GM19328 (cell line): ENCODE results near the gene TNFAIP2.

Experiments used
- ATAC-seq: cut with Tn5 transposase; IDR thresholded peaks from one replicate; pipeline ENCODE4 v1.9.1; 2021; ENCODE audit warnings: mild to moderate bottlenecking, moderate library complexity; ENCODE audit not compliant: unreplicated experiment

TNFAIP2 gene

DNA sequence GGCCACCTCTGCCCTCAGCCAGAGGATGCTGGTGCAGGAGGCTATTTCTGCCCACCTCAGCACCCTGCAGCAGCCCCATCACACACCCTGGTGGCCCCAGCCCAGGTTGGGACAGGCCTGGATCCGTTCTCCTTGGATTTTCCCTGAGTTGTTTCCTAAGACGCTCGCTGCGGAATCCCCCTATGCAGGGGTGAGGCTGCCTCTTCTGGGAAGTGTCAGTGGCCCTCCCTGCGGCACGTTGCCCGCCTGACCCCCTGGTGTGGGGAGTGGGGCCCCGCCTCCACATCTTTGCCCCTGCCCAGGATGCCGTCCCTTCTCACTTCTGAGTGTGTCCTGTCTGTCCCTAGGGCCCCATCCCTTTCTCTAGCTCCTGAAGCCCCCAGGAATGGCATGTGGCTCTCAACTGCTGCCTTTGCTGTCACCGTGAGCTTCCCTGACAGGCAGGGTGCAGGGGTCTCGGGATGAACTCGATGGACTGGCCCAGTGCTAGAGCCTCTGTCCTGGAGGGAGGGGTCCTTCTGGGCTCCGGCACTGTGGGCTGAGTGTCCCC is 29.3 kb upstream of the TNFAIP2 start:
- ATAC-seq: no peak

DNA sequence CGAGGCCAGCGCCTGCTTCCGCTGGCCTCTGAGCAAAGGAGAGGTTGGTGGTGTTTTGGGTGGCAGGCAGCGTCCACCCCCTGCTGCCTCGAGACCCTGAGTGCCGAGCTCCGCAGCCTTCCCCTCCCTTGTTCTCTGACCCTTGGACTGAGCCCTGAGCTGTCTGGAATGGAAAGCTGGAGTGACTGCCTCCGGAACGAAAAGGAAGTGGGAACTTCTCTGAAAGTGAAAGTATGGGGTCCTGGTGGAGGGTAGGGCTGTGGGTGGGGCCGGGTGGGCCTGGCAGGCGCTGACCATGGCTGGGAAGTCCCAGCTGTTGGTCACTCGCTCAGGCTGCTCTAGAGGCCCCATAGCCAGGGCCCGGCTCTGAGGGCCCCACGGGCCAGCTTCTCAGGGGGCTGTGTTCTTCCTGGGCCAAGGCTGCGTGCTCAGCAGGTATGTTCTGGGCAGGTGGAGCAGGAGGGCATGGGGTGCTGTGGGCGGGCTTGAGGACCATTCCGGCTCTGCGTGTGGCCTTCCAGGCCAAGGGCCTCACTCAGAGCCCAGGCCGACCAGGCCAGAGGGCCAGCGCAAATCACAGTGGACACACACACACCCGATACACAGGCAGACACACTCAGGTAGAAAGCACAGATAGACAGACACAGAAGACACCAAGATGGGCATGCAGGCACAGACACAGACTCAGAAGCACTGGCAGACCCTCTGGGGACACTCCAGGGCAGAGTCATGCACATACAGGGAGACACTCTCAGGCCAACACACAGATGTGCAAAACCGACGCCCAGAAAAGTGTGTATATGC is 28.7 kb upstream of the TNFAIP2 start, which contains the start of gene EXOC3L4:
EXOC3L4 (plus strand) TSS at position 320 of the 804 bp plus-strand sequence. CDS start 5,495 bp downstream, outside the sequence.
- no peak for ATAC-seq

DNA sequence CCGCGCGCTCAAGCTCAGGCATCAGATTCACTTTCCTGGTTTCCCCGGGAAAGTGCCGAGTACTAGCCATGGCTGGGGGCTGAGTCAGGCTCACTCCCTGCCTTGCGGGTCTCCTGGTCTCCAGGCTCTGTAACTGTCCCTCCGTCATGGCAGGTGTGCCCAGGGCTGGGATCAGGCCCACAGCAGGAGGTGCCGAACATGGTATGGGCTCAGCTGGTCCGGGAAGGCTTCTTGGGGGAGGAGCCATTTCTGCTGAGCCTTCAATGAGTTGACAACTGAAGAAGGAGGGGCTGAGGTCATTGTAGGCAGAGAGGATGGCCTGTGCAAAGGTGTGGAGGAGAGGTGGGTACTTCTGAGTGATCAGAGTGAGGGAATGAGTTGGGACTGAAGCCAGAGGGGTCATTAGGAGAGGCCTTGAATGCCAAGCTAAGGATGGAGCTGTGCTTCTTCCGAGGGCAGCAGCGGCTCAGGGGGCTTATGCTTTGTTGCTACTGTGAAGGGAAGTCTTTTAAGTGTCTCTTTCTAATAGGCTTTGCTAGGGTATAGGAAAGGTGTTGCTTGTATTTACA is 28.0 kb upstream of the TNFAIP2 start:
- ATAC-seq: no peak

DNA sequence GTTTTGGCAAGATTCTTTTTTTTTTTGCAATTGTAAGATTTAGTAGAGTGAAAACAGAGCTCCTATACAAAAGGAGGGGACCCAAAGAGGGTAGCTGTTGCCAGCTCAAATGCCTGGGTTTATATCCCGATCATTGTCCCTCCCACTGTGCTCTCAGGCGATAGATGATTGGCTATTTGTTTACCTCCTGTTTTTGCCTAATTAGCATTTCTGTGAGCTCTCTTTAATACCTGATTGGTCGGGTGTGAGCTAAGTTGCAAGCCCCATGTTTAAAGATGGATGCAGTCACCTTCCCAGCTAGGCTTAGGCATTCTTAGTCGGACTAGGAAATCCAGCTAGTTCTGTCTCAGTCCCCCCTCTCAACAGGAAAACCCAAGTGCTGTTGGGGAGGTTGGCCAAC is 26.9 kb upstream of the TNFAIP2 start:
- no peak for ATAC-seq

DNA sequence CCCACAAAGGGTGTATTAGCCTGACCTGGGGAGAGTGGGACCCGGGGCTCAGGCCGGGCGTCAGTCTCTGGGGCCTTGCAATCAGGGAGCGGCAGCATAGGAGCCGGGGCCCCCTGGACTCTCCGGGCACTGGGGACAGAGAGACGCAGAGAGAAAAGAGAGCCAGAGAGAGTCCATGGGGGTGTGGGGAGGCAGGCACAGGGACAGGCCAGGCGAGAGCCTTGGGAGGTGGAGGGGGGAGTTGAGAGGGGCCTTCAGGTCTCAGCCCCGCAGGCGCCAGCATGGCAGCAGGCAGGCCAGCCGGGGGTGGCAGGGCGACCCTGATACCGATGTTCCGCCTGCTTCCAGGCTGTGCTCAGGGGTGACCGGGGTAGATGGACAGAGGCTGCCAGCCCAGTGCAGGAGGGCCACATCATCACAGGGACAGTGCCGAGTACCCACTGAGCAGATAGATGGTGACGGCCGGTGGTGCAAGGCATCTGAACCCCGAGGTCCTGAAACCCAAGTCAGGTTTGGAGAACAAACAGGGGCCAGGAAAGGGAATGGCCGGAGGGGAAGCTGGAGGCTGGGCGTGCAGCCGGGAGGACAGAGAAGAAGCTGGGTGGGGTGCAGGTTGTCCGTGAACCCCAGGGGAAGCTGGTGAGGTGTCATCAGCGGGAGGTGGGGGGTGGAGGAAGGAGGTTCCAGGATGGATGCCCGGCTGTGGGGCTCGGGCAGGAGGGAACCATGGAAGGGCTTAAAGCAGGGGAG is 25.8 kb upstream of the TNFAIP2 start:
- ATAC-seq: no peak

DNA sequence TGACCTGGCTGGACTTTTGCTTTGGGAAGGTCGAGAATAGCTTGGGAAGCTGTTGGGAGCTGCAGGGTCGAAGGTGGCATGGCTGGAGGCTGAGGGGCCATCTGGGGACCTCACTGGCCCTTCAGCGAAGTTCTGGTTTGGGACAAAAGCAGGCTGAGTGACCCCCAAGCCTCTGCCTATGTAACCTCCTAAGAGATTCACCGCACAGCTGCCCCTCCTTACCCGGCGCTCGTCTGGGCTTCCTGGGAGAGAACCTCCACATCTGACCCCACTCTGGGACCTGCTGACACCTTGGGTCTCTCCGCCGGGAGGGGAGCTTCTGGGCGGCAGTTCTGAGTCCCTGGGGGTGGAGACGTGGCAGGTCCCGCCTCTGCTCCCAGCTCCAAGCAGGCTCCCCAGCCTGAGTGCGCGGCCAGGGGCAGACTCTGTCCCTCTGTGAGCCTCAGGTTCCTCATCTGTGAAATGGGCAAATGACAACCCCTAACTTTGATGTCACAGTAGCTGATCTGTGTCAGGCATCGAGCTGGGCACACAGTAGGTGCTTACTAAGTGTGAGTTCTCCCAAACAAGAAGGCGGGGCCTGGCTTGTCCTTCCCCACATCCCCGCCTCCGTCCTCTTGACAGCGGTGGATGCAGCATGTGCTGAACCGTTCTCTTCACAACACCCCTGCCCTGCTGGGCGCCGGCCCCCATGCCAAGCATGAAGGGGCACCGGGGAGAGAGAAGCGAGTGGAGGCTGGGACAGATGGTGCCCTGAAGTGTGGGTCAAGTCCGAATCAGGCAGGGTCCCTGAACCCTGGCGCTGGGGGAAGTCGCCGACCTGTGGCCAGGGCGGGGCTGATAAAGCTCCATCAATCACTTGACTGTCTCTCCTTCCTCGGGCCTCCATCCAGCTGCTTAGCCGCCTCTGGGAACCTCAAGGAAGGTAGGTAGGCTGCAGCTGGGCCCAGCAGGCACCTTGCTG is 25.0 kb upstream of the TNFAIP2 start:
- ATAC-seq: no peak

DNA sequence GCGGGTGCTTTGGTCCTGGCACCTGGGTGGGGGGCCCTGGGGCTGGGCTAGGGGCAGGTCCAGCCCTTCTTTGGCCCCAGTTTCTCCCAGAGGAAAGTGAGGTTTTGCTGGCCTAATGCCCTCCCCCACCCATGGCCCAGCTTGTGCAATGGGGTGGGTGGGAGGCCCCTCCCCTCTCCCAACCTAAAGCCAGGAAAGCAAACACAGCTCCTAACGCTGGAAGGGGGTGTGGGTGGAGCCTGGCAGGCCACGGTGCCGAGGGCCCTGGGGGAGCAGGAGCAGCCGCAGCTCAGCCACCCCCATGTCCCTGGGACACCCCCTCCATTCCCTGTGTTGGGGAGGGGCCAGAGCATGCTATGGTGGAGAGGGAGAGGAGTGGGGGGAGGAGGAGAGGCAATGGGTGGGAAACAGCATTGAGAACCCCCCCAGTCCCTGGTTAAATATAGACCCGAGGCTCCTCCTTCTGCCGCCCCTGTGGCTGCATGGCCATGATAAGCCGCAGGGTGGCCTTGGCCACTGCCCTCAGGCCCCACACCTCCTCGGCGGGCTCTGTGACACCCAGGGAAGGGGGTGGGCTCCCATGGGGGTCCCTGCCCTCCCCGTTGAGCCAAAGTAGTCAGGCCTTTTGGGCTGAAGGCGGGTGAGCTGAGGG is 24.1 kb upstream of the TNFAIP2 start:
- no peak for ATAC-seq

DNA sequence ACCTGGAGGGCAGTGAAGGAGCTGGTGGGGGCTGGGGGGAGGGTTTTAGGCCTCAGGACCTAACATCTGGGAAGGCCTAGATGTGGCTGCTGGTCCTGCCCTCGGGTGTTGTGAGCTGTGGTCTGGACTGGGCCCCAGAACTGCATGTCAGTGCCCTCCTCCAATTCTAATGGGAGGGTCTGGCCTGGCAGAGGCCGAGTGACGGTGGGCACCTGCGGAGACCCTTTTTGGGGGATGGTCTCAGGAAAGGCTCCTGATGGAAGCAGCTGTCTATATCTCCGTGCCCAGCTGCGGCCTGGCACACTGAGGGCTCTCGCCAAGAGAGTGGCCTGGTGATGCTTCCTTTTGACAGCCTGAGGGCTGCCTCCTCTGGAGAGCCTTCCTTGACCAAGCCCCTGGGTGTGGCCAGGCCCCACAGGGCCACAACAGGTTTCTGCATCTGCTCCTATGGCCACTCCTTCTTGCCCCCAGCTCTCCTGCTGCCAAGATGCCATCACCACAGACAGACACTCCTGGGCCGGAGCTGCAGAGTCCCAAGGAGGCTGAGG is 23.5 kb upstream of the TNFAIP2 start:
- no peak for ATAC-seq

DNA sequence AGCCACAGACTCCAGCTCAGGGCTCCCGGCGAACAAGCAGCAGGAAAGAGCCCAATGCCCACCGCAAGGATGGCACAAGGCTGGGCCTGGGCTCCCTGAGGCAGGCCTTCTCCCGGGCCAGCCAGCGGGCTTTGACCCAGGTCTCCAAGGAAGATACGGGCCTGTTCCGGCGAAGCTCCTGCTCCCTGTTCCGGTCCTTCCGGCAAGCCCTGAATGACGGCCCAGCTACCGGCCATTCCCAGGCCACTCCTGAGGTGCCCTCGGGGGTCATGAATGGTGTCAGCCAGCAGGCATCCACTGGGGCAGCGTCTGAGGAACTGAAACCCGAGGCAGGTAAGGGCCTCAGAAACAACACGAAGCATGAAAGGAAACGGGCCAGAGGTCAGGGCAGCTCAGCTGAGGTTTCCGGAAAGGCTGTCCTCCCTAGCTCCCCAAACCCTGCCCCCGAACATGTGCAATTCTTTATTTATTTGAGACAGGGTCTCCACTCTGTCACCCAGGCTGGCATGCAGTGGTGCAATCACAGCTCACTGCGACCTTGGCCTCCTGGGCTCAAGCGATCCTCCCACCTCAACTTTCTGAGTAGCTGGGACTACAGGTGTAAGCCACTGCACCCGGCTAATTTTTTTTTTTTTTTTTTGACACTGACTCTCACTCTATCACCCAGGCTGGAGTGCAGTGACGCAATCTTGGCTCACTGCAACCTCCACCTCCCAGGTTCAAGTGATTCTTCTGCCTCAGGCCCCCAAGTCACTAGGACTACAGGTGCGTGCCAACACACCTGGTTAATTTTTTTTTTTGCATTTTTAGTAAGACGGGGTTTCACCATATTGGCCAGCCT is 22.8 kb upstream of the TNFAIP2 start:
- ATAC-seq: no peak

DNA sequence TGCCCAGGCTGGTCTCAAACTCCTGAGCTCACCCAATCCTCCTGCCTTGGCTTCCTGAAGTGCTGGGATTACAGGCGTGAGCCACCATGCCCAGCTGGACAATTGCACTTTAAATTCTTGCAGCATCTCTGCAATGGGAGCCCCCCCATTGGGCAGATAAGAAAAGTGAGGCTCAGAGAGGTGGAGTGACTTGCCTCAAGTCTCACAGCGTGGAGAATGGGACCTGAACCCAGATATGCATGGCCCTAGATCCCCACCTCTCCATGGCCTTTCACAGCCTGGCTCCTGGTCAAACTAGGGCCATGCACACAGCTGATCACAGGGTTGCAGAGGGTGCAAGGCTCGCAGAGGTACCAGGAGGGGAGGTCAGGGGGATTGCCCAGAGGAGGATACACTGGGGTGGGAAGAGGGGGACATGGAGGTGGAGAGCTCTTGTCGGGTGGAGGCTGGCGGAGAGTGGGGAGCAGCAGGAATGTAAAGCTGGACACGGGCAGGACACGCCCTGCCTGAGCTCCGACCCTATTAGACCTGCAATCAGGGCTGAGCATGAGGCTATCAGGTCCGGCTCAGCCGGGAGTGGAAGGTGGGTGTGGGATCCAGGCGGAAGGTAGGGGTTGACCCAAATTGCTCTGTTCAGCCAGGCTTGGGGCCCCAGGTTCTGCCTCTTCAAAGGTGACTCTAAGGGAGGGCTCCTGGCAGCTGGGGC is 21.9 kb upstream of the TNFAIP2 start:
- no peak for ATAC-seq

DNA sequence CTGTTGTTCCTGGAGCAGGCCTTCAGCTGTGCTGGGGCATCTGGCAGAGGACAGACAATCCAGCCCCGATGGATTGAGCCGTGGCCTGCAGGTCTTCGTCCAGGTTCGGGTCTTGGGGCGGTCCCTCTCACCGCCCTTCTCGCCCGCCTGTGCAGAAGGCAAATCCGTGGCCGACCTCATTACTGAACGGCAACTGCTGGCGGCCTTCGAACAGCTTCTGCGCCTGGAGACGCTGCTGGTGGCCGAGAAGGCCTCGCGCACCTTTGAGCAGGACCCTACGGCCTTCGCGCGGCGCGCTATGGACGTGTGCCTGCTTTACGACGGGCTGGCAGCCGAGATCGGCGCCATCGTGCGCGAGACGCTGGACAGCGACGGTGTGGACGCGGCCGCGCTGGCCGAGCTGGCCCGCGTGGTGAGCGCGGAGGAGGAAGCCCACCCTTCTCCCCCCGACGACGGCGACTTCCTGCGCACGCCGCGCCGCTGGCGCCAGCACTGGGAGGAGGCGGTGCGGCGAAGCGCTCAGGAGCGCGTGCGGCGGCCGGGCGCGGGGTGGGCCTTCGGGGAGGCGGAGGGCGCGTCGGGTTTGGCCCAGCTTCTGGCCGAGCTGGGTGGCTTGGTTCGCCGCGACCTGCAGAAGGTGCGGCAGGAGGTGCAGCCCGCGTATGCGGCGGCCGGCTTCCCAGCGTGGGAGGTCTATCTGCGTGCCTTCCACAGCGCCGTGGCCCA is 21.1 kb upstream of the TNFAIP2 start:
- ATAC-seq: no peak

DNA sequence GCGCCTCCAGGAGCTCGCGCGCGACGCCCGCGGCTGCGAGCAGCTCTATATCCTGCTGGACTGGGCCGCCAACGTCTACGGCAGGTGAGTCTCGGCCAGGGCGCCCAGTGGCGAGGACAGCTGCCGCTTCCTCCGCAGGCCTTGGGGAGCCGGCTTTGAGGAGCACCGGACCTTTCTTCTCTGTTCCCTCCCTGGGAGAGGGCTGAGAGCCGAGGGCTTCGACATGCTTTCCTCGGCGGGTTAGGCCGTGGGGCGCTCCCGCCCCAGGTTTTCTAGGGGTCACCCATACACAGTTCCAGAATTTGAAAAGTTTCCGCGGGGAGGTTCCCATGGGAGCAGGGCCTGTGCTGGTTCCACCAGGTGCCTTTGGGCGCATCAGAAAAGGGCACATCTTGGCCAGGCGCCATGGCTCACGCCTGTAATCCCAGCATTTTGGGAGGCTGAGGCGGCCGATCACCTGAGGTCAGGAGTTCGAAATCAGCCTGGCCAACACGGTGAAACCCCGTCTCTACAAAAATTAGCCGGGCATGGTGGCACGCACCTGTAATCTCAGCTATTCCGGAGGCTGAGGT is 20.5 kb upstream of the TNFAIP2 start:
- ATAC-seq: no peak

DNA sequence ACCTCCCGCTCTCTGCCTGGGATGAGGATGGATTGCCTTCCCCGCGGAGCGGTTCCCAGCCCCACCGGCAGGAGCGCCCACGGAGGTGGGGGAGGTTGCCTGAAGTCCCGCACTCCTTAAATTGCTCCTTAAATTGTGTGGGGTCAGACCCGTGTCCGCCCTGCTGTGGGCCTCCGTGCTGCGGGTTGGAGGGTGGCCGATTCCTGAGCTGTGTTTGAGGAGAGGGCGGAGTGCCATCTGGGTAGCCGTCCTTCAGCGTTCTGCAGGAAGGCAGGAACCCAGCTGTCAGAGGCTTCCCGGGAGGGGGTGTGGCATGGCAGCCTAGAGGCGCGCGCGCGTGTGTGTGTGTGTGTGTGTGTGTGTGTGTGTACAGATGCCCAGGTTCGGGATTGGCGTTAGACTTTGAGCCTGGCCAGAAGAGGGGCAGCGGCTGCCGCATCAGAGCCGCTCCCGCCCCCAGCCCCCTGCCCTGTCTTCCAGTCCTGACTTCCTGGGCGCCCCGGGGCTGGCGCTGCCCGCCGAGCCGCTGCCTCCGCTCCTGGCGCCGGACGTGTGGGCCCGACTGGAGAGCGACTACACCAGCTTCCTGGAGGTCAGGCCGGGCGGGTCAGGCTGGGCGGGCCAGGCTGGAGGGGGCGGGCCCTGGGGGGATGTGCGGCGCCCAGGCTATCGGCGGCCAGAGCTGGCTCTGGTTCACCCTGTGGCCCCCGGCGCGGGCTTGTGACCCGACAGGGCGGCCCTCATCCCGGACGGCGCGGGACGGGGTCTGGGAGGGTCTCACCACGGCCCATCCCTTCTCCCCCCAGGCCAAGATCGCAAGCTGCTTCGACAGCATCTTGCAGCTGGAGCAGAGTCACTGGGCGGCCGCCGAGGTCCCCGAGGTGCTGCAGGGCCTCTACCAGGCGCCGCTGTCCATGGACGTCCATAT is 19.5 kb upstream of the TNFAIP2 start:
- ATAC-seq: no peak

DNA sequence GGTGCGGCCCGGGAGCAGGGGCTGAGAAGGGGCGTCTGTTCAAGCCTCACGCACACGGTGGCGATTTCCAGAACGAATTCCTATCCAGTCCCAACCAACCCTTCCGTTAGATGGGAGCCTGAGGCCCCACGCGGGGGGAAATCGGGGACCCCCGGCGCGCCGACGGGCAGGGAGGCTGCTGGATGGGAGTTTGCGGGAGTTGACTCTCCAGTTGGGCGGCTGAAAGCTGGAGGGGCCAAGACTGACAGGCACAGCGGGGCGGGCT is 18.9 kb upstream of the TNFAIP2 start:
- ATAC-seq: no peak

DNA sequence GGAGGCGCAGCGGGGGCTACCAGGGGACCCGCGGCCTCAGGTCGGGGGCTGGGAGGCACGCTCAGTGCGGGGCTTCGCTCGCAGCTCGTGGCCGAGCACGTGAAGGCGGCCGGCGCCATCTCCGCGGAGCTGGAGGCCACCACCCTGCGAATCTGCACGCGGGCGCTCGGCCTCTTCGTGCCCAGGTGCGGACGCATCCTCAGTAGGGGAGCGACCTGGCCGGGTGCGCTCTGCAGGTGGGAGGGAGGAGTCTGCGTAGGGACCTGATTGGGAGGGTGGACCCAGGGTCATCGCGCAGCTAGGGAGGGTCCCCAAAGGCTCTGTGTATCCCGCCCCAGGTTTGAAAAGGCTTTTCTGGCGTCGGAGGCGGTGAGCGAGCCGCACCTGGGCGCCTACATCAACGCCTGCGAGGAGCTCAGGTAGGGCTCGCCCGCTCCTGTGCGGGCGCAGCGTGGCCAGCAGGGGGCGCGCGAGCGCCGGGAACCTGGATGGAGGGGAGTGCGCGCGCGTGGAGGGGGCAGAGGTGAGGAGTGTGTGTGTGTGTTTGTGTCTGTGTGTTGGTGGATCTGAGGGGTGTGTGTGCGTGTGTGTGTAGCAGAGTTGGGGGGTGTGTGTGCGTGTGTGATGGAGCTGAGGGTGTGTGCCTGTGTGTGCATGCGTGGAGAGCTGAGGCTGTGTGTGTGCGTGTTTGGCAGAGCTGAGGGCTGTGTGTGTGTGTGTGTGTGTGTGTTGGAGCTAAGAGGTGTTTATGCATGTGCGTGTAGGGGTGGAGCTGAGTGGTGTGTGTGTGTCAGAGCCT is 18.4 kb upstream of the TNFAIP2 start:
- no peak for ATAC-seq
